Osteocyte (in vitro differentiated cells): ENCODE results near the gene SH3RF3. TPM values are rescaled to one million over a fixed set of nuclear protein-coding genes. Genes with fewer than 3 reads are reported as not detected.

ENCODE experiments used
- DNase-seq: peaks from one replicate; pipeline ENCODE4 v3.0.0; 2021; ENCODE audit warnings: mixed read lengths; ENCODE audit not compliant: unreplicated experiment; ENCODE audit errors: extremely low spot score
- H3K27ac Mint-ChIP-seq: one replicate; pipeline ENCODE4 v1.8.0; 2021; ENCODE audit warnings: mild to moderate bottlenecking, mixed read lengths; ENCODE audit not compliant: unreplicated experiment
- H3K27me3 Mint-ChIP-seq: one replicate; pipeline ENCODE4 v1.8.0; 2021; ENCODE audit warnings: mixed read lengths; ENCODE audit not compliant: unreplicated experiment
- H3K36me3 Mint-ChIP-seq: one replicate; pipeline ENCODE4 v1.8.0; 2021; ENCODE audit warnings: mixed read lengths; ENCODE audit not compliant: unreplicated experiment
- H3K4me1 Mint-ChIP-seq: one replicate; pipeline ENCODE4 v1.8.0; 2021; ENCODE audit warnings: mixed read lengths; ENCODE audit not compliant: unreplicated experiment
- H3K4me3 Mint-ChIP-seq: one replicate; pipeline ENCODE4 v1.8.0; 2021; ENCODE audit warnings: mild to moderate bottlenecking, moderate library complexity, mixed read lengths; ENCODE audit not compliant: unreplicated experiment
- H3K9me3 Mint-ChIP-seq: one replicate; pipeline ENCODE4 v1.8.0; 2021; ENCODE audit warnings: mixed read lengths; ENCODE audit not compliant: unreplicated experiment
- total RNA-seq: library from RNA; stranded (reverse); gene quantifications from 2 replicates; pipeline ENCODE4 v1.2.1, GENCODE V29; 2021
- TF ChIP-seq, protein P1 (sequence below): fragments of 200-600 bp; sonication (generic); IDR thresholded peaks from 2 replicates; pipeline ENCODE4 v1.5.0; 2021; ENCODE audit warnings: antibody characterized with exemption, mild to moderate bottlenecking, moderate library complexity

Gene SH3RF3
- total RNA-seq, 1 donor from 2014 or later = 79.4 TPM

DNA sequence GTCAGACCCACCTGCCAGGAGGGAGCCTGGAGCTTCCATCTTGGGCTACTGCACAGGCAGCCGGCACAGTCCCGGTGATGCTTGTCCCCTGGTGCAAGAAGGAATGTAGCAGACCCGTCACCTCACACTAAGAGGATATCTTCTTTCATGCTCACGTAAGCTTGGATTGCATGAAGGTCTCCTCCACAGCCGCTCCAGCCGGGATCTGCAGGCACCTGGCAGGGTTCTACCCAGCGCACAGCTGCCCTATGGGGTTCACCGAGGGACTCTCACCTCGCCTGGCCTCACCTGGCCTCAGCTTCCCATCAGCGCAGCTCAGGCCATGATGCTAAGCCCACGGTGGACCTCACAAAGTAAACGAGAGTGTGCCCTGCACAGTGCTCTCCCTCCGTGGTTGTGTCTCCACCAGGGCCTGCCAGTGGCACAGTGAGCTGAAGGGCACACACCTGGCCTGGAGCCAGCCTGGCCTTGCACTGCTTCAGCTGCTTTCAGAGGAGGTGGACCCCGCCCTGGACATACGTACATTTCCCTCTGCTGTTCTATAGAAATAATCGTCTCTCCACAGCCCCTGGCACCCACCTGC lies 245.6 kb downstream of the SH3RF3 start:
- Mint-ChIP-seq H3K9me3 (no peaks in the 10 kb centered on the region), H3K4me1 (peaks cover 34% of the 10 kb centered on the region), H3K4me3 (no peak overlapping the region), H3K36me3 (peaks cover 26% of the 10 kb centered on the region), H3K27me3 (no peaks in the 10 kb centered on the region), H3K27ac (no peak overlapping the region)
- no peak for DNase-seq
- TF ChIP-seq, protein P1, sequence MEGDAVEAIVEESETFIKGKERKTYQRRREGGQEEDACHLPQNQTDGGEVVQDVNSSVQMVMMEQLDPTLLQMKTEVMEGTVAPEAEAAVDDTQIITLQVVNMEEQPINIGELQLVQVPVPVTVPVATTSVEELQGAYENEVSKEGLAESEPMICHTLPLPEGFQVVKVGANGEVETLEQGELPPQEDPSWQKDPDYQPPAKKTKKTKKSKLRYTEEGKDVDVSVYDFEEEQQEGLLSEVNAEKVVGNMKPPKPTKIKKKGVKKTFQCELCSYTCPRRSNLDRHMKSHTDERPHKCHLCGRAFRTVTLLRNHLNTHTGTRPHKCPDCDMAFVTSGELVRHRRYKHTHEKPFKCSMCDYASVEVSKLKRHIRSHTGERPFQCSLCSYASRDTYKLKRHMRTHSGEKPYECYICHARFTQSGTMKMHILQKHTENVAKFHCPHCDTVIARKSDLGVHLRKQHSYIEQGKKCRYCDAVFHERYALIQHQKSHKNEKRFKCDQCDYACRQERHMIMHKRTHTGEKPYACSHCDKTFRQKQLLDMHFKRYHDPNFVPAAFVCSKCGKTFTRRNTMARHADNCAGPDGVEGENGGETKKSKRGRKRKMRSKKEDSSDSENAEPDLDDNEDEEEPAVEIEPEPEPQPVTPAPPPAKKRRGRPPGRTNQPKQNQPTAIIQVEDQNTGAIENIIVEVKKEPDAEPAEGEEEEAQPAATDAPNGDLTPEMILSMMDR = no peak

DNA sequence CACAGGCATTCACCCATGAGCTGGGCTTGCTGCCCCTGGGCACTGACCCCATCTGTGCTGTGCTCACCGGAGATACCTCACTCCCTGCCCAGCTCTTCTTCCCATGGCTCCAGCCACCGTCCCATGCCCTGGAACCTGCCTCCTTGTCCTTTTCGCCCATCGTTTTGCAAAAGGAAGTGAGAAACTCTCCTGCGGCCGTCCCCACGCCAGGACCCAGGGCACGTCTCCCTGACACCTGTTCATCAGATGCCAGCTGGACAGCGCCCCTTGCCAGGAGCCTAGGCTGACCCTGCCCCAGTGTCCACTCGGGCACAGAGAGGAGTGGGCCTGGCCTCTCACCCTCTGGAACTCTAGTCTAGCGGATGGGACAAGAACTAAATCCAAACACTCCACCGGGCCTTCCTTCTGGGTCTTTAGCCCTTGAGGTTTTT lies 246.1 kb downstream of the SH3RF3 start:
- H3K4me1 Mint-ChIP-seq = peaks cover 36% of the 10 kb centered on the region
- H3K9me3 Mint-ChIP-seq = no peaks in the 10 kb centered on the region
- H3K27me3 Mint-ChIP-seq = no peaks in the 10 kb centered on the region
- peak; percentile 72 for DNase-seq
- peaks cover 26% of the 10 kb centered on the region for H3K36me3 Mint-ChIP-seq
- H3K4me3 Mint-ChIP-seq = no peak overlapping the region
- TF ChIP-seq, protein P1 = no peak
- H3K27ac Mint-ChIP-seq = no peak overlapping the region

- Mint-ChIP-seq H3K9me3 (no peaks in the 10 kb centered on the region), H3K4me1 (peaks cover 34% of the 10 kb centered on the region), H3K36me3 (peaks cover 22% of the 10 kb centered on the region), H3K27me3 (no peaks in the 10 kb centered on the region), H3K4me3 (no peak overlapping the region), H3K27ac (no peak overlapping the region)
- TF ChIP-seq, protein P1 = no peak
- peak; percentile 62 for DNase-seq
Observed at GRCh38 chr2:109375656-109376055, 246.7 kb downstream of the SH3RF3 start.

DNA sequence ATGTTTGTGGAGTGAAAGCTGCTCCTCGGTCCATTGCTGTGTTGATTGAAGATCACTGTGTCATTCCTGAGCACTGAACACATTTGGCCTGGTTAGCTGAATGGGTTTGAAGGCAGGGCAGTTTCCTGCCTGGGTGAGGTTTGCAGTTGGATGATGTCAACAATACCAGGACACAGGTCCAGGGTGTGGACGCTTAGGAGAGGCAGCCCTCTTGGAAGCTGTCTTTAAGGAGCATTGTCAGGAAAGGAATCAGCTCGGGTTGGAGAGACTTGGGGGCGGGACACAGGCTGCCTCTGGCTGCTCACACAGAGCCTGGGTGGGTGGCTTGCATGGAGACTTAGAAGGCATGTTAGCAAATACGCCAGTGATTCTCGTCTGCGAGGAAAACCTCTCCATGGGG lies 247.1 kb downstream of the SH3RF3 start:
- Mint-ChIP-seq H3K4me3 (no peak overlapping the region), H3K9me3 (no peaks in the 10 kb centered on the region), H3K4me1 (peaks cover 35% of the 10 kb centered on the region), H3K27me3 (no peaks in the 10 kb centered on the region), H3K27ac (peak overlapping the region; percentile 38), H3K36me3 (peaks cover 22% of the 10 kb centered on the region)
- DNase-seq = peak; percentile 59
- TF ChIP-seq, protein P1 = no peak

DNA sequence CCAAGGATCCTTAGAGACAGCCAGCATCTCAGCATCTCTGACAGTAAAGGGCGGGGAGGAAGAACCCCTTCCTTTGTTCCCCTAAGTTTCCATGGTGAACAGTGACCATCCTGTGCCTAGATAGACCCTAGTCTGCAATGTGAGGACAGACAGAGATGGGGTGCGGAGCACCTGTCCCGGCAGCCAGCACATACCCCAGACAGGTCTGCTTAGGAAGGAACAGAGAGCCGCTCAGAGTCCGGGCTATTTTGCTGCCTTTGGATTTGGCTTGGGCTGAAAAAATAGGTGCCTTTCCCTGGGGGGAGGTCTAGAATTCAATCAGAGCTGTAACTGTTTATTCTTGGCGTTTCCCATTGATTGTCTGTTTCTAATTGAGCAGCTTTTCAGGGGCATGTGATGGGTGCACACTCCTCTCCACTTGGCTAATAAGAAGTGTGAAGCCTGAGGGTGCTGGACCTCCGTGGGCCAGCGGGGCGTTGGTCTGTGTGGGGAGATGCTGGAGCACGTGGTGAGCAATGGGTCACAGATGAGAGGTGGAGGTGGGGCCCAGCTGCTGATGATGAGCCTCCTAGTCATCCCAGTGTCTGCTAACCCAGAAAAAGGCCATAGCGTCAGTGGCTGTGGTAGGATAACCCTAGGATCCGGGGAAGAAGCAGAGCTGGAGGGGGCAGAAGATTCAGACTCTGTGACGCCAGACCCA lies 247.9 kb downstream of the SH3RF3 start:
- peak; percentile 48 for DNase-seq
- Mint-ChIP-seq H3K4me1 (peaks cover 39% of the 10 kb centered on the region), H3K9me3 (no peaks in the 10 kb centered on the region), H3K27me3 (no peaks in the 10 kb centered on the region), H3K4me3 (no peak overlapping the region), H3K36me3 (peaks cover 22% of the 10 kb centered on the region), H3K27ac (no peak overlapping the region)
- TF ChIP-seq, protein P1 = no peak
